ENCODE measurements around the gene TPCN2.
"Not testable (repeated sequence)": the region's sequence is repeated elsewhere in the genome, so short reads cannot be mapped to it uniquely, and the experiment has no call there.

The TPCN2 gene

GRCh38 chr11:69066122-69067112, 17.7 kb downstream of the TPCN2 start:
- Histone ChIP-seq H3K27ac (ENCODE audit: low read length) (no peak overlapping the region), H3K9me3 (ENCODE audit: control insufficient read depth, insufficient read depth, low read length) (no peaks in the 10 kb centered on the region), H3K27me3 (ENCODE audit: control insufficient read depth, insufficient read depth, low read length) (no peaks in the 10 kb centered on the region), H3K36me3 (ENCODE audit: control insufficient read depth, insufficient read depth, low read length) (peaks cover 9% of the 10 kb centered on the region; the same call in 1 of the 2 replicates), H3K4me1 (ENCODE audit: control insufficient read depth, insufficient read depth, low read length) (no peaks in the 10 kb centered on the region), H3K4me3 (ENCODE audit: low read length) (no peak overlapping the region)
- no CpG with 5 or more reads among the region's 30 CpGs for WGBS (ENCODE audit: insufficient coverage, insufficient read length)
- no peak for DNase-seq (ENCODE audit: low read depth, low spot score)

- DNase-seq (ENCODE audit: low read depth, low spot score) = no peak
- H3K4me3 ChIP-seq (ENCODE audit: low read length) = no peak overlapping the region
- peaks cover 8% of the 10 kb centered on the region; the same call in 1 of the 2 replicates for H3K36me3 ChIP-seq (ENCODE audit: control insufficient read depth, insufficient read depth, low read length)
- H3K27ac ChIP-seq (ENCODE audit: low read length) = no peak overlapping the region
- no peaks in the 10 kb centered on the region for H3K9me3 ChIP-seq (ENCODE audit: control insufficient read depth, insufficient read depth, low read length)
- no peaks in the 10 kb centered on the region for H3K4me1 ChIP-seq (ENCODE audit: control insufficient read depth, insufficient read depth, low read length)
- no peaks in the 10 kb centered on the region for H3K27me3 ChIP-seq (ENCODE audit: control insufficient read depth, insufficient read depth, low read length)
- WGBS (ENCODE audit: insufficient coverage, insufficient read length) = no CpG with 5 or more reads among the region's 13 CpGs
Measured at GRCh38 chr11:69067200-69067599, 18.5 kb downstream of the TPCN2 start.

- H3K27me3 ChIP-seq (ENCODE audit: control insufficient read depth, insufficient read depth, low read length) = no peaks in the 10 kb centered on the region
Measured at GRCh38 chr11:69071086-69071800, 22.5 kb downstream of the TPCN2 start.

DNA sequence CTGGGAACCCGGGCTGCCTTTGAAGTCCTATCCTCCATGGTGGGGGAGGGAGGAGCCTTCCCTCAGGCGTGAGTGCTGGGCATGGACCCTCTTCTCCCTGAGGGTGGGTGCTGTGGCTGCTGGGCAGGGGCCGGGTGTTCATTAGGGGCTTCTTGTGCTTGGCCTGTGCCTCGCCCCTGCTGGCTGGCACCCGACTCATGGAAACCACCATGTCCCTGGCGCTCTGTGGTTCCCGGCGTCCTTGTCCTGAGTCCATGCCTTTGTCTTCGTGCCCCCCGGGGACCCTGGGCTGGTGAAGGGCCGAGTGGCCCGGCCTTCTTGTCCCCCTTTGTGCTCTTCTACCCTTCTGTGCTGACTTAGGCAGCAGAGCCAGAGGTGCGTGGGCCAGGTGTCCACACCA, 23.2 kb downstream of the TPCN2 start:
- H3K4me1 ChIP-seq (ENCODE audit: control insufficient read depth, insufficient read depth, low read length) = no peaks in the 10 kb centered on the region

More at GRCh38 chr11:69071086-69071800, 22.5 kb downstream of the TPCN2 start:
- H3K4me1 ChIP-seq (ENCODE audit: control insufficient read depth, insufficient read depth, low read length) = no peaks in the 10 kb centered on the region
- no peaks in the 10 kb centered on the region for H3K9me3 ChIP-seq (ENCODE audit: control insufficient read depth, insufficient read depth, low read length)
- no peak for DNase-seq (ENCODE audit: low read depth, low spot score)
- WGBS (ENCODE audit: insufficient coverage, insufficient read length) = no CpG with 5 or more reads among the region's 23 CpGs
- no peak overlapping the region for H3K27ac ChIP-seq (ENCODE audit: low read length)
- H3K36me3 ChIP-seq (ENCODE audit: control insufficient read depth, insufficient read depth, low read length) = peaks cover 4% of the 10 kb centered on the region; the same call in 1 of the 2 replicates
- no peak overlapping the region for H3K4me3 ChIP-seq (ENCODE audit: low read length)

GRCh38 chr11:69073469-69073868, 24.7 kb downstream of the TPCN2 start:
- no peaks in the 10 kb centered on the region for H3K27me3 ChIP-seq (ENCODE audit: control insufficient read depth, insufficient read depth, low read length)
- H3K9me3 ChIP-seq (ENCODE audit: control insufficient read depth, insufficient read depth, low read length) = no peaks in the 10 kb centered on the region
- WGBS (ENCODE audit: insufficient coverage, insufficient read length) = no CpG with 5 or more reads among the region's 8 CpGs
- no peaks in the 10 kb centered on the region for H3K4me1 ChIP-seq (ENCODE audit: control insufficient read depth, insufficient read depth, low read length)
- H3K36me3 ChIP-seq (ENCODE audit: control insufficient read depth, insufficient read depth, low read length) = peaks cover 3% of the 10 kb centered on the region
- DNase-seq (ENCODE audit: low read depth, low spot score) = no peak
- H3K4me3 ChIP-seq (ENCODE audit: low read length) = no peak overlapping the region
- H3K27ac ChIP-seq (ENCODE audit: low read length) = no peak overlapping the region

More for the DNA sequence above, 23.2 kb downstream of the TPCN2 start:
- Histone ChIP-seq H3K27ac (ENCODE audit: low read length) (no peak overlapping the region), H3K4me3 (ENCODE audit: low read length) (no peak overlapping the region), H3K9me3 (ENCODE audit: control insufficient read depth, insufficient read depth, low read length) (no peaks in the 10 kb centered on the region), H3K27me3 (ENCODE audit: control insufficient read depth, insufficient read depth, low read length) (no peaks in the 10 kb centered on the region), H3K36me3 (ENCODE audit: control insufficient read depth, insufficient read depth, low read length) (peaks cover 4% of the 10 kb centered on the region; the same call in 1 of the 2 replicates)
- no peak for DNase-seq (ENCODE audit: low read depth, low spot score)
- WGBS (ENCODE audit: insufficient coverage, insufficient read length) = no CpG with 5 or more reads among the region's 13 CpGs

GRCh38 chr11:69074375-69075140, 25.8 kb downstream of the TPCN2 start:
- peaks cover 8% of the 10 kb centered on the region for H3K36me3 ChIP-seq (ENCODE audit: control insufficient read depth, insufficient read depth, low read length)
- H3K27ac ChIP-seq (ENCODE audit: low read length) = no peak overlapping the region
- no CpG with 5 or more reads among the region's 20 CpGs for WGBS (ENCODE audit: insufficient coverage, insufficient read length)
- H3K4me3 ChIP-seq (ENCODE audit: low read length) = no peak overlapping the region
- no peaks in the 10 kb centered on the region for H3K27me3 ChIP-seq (ENCODE audit: control insufficient read depth, insufficient read depth, low read length)
- H3K9me3 ChIP-seq (ENCODE audit: control insufficient read depth, insufficient read depth, low read length) = no peaks in the 10 kb centered on the region
- H3K4me1 ChIP-seq (ENCODE audit: control insufficient read depth, insufficient read depth, low read length) = no peaks in the 10 kb centered on the region
- no peak for DNase-seq (ENCODE audit: low read depth, low spot score)

DNA sequence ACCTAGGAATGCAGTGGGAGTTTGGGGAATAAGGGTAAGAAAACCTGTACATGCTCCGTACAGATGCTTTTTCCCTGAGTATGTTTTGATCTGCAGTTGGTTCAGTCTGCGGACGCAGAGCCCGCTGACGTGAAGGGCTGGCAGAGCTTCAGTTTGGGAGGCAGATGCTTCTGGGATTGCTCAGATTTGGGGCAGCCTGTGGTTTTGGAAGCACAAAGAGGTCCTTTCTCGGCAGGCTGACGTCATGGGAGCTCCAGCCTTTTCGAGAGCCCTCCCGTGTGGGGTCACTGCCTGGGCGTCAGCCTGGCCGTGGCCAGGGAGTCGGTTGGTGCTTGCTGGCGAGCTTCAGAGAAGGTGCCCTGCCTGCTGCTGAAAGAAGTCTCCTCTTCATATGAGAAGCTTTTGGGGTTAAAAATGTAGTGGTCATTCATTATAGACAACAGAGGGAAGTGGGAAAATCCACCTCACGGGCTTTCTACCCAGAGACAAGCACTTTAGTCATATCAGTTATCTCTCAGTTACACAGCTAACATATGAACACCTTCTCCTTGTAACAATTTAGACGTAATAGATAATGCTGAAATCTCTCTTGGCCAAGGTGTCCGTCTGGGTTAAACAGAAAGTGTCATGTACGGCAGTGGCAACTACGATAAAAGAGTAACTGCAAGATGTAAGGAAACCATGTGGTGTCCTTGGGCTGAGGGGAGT, 26.8 kb downstream of the TPCN2 start:
- Histone ChIP-seq H3K4me3 (ENCODE audit: low read length) (no peak overlapping the region; the same call in 1 of the 2 replicates), H3K27me3 (ENCODE audit: control insufficient read depth, insufficient read depth, low read length) (no peaks in the 10 kb centered on the region), H3K36me3 (ENCODE audit: control insufficient read depth, insufficient read depth, low read length) (peaks cover 13% of the 10 kb centered on the region), H3K9me3 (ENCODE audit: control insufficient read depth, insufficient read depth, low read length) (no peaks in the 10 kb centered on the region), H3K27ac (ENCODE audit: low read length) (no peak overlapping the region), H3K4me1 (ENCODE audit: control insufficient read depth, insufficient read depth, low read length) (no peaks in the 10 kb centered on the region)
- DNase-seq (ENCODE audit: low read depth, low spot score) = no peak
- no CpG with 5 or more reads among the region's 18 CpGs for WGBS (ENCODE audit: insufficient coverage, insufficient read length)

GRCh38 chr11:69076129-69076791, 27.5 kb downstream of the TPCN2 start:
- WGBS (ENCODE audit: insufficient coverage, insufficient read length) = no CpG with 5 or more reads among the region's 20 CpGs
- peaks cover 13% of the 10 kb centered on the region for H3K36me3 ChIP-seq (ENCODE audit: control insufficient read depth, insufficient read depth, low read length)
- DNase-seq (ENCODE audit: low read depth, low spot score) = no peak
- H3K4me3 ChIP-seq (ENCODE audit: low read length) = no peak overlapping the region
- no peaks in the 10 kb centered on the region for H3K9me3 ChIP-seq (ENCODE audit: control insufficient read depth, insufficient read depth, low read length)
- H3K4me1 ChIP-seq (ENCODE audit: control insufficient read depth, insufficient read depth, low read length) = no peaks in the 10 kb centered on the region
- H3K27me3 ChIP-seq (ENCODE audit: control insufficient read depth, insufficient read depth, low read length) = no peaks in the 10 kb centered on the region
- no peak overlapping the region for H3K27ac ChIP-seq (ENCODE audit: low read length)

- not testable (repeated sequence) for H3K27me3 ChIP-seq (ENCODE audit: control insufficient read depth, insufficient read depth, low read length); H3K4me3 ChIP-seq (ENCODE audit: low read length); H3K27ac ChIP-seq (ENCODE audit: low read length); H3K4me1 ChIP-seq (ENCODE audit: control insufficient read depth, insufficient read depth, low read length); H3K9me3 ChIP-seq (ENCODE audit: control insufficient read depth, insufficient read depth, low read length); DNase-seq (ENCODE audit: low read depth, low spot score)
- peaks cover 15% of the 10 kb centered on the region for H3K36me3 ChIP-seq (ENCODE audit: control insufficient read depth, insufficient read depth, low read length)
- no CpG with 5 or more reads among the region's 6 CpGs for WGBS (ENCODE audit: insufficient coverage, insufficient read length)
Measured at GRCh38 chr11:69076977-69077376, 28.2 kb downstream of the TPCN2 start.

Measured in iPS DF 6.9 (cell line).